NT2/D1 (cell line): Measurements from ENCODE around the gene VEGFC.

ENCODE experiments used
- YY1 ChIP-seq: IDR thresholded peaks from 2 replicates; pipeline ENCODE4 v1.6.1; 2011; ENCODE audit not compliant: insufficient read length, insufficient read depth
- ZNF274 ChIP-seq: IDR thresholded peaks from 2 replicates; pipeline ENCODE4 v1.6.1; 2011; ENCODE audit warnings: mild to moderate bottlenecking, low read depth, low read length

- TF ChIP-seq YY1 = no peak
- TF ChIP-seq ZNF274 = no peak
Measured at GRCh38 chr4:176760471-176760870, 32.3 kb downstream of the VEGFC start.
